HG03045 (cell line): ENCODE data around the gene GCNT4.
A peak's percentile ranks its signal among the peaks of the same experiment; 100 is the strongest.

Source experiments
- ATAC-seq: cut with Tn5 transposase; IDR thresholded peaks from one replicate; pipeline ENCODE4 v1.9.1; 2021; ENCODE audit warnings: mild to moderate bottlenecking, moderate library complexity; ENCODE audit not compliant: unreplicated experiment

The GCNT4 gene

GRCh38 chr5:75051217-75051751 lies 1.1 kb downstream of the GCNT4 start:
- ATAC-seq, result no peak

GRCh38 chr5:75050415-75050814 lies 1.9 kb downstream of the GCNT4 start:
- ATAC-seq, result no peak

GRCh38 chr5:75049456-75050351 lies 2.7 kb downstream of the GCNT4 start:
- no peak for ATAC-seq

GRCh38 chr5:75048457-75048953 lies 3.9 kb downstream of the GCNT4 start:
- peak; percentile 33 for ATAC-seq

- ATAC-seq, result no peak
Measured at GRCh38 chr5:75047356-75047755, 5.0 kb downstream of the GCNT4 start.

- ATAC-seq, result no peak
Measured at GRCh38 chr5:75046366-75047142, 5.8 kb downstream of the GCNT4 start.

- no peak for ATAC-seq
Measured at GRCh38 chr5:75045071-75045470, 7.3 kb downstream of the GCNT4 start.

GRCh38 chr5:75044406-75044805 lies 8.0 kb downstream of the GCNT4 start:
- ATAC-seq, result no peak

GRCh38 chr5:75043633-75044264 lies 8.6 kb downstream of the GCNT4 start:
- ATAC-seq, result no peak

GRCh38 chr5:75042522-75042921 lies 9.8 kb downstream of the GCNT4 start:
- ATAC-seq, result no peak

GRCh38 chr5:75040973-75041372 lies 11.4 kb downstream of the GCNT4 start:
- ATAC-seq, result no peak

- no peak for ATAC-seq
Measured at GRCh38 chr5:75037106-75037505, 15.3 kb downstream of the GCNT4 start.

- no peak for ATAC-seq
Measured at GRCh38 chr5:75034137-75034739, 18.1 kb downstream of the GCNT4 start.

- ATAC-seq, result no peak
Measured at GRCh38 chr5:75031366-75031765, 21.0 kb downstream of the GCNT4 start.

- ATAC-seq, result no peak
Measured at GRCh38 chr5:75028090-75028489, 24.3 kb downstream of the GCNT4 start.

- ATAC-seq, result no peak
Measured at GRCh38 chr5:75023368-75024159, 28.8 kb downstream of the GCNT4 start.

GRCh38 chr5:75021800-75022199 lies 30.6 kb downstream of the GCNT4 start:
- ATAC-seq, result no peak

- ATAC-seq, result no peak
Measured at GRCh38 chr5:75021219-75021618, 31.1 kb downstream of the GCNT4 start.

GRCh38 chr5:75020016-75020656 lies 32.2 kb downstream of the GCNT4 start:
- no peak for ATAC-seq
